Embryonic facial prominence (tissue), 1 donor: ENCODE results near the gene CEP55.
"Not testable (repeated sequence)": the region's sequence is repeated elsewhere in the genome, so short reads cannot be mapped to it uniquely, and the experiment has no call there.

Experiments used
- DNase-seq: peaks from one replicate; pipeline ENCODE4 v3.0.0-alpha.2; 2016; ENCODE audit errors: extremely low spot score

The CEP55 gene

GRCh38 chr10:93513091-93513490, 16.7 kb downstream of the CEP55 start:
- DNase-seq, result no peak

GRCh38 chr10:93514521-93514920, 18.1 kb downstream of the CEP55 start:
- DNase-seq, result no peak

GRCh38 chr10:93515071-93516005, 18.9 kb downstream of the CEP55 start:
- DNase-seq, result no peak

DNA sequence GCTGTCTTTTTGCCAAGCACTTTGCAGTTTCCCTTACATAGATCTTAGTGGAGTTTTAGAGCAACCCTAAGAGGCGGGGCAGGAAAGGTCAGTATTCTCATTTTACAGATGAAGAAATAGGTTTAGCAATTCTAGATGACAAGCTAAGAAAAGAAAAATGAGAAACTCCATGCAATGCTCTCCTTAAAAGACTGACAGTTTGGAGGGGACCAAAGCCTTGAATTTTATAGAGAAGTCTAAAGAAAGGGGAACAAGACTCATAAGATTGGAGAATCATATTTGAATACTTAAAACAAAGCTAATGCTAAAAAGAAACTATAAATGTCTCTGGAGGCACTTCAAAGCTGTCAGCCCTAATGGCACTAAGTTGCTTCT, 19.6 kb downstream of the CEP55 start:
- DNase-seq, result no peak

DNA sequence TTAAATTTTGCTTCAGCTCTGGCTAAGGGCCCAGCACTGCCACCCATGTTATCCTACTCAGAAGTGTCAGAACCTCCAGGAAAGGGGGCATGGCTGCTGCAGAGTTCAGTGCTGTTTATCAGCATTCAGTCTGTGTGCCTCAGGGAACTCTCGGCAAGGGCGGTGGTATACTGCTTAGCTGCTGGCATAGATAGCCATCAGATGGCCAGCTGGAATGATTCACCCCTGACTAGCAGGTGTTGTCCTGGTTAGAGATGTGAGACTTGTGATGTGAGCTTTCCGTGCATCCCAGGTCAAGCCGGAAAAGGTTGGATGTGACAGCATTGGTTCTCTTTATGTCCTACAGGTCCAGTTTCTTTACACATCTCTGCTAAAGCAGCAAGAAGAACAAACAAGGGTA, 22.1 kb downstream of the CEP55 start:
- no peak for DNase-seq

- no peak for DNase-seq
Measured at GRCh38 chr10:93535293-93535692, 38.9 kb downstream of the CEP55 start.

GRCh38 chr10:93540871-93541270, 44.5 kb downstream of the CEP55 start:
- DNase-seq, result not testable (repeated sequence)

DNA sequence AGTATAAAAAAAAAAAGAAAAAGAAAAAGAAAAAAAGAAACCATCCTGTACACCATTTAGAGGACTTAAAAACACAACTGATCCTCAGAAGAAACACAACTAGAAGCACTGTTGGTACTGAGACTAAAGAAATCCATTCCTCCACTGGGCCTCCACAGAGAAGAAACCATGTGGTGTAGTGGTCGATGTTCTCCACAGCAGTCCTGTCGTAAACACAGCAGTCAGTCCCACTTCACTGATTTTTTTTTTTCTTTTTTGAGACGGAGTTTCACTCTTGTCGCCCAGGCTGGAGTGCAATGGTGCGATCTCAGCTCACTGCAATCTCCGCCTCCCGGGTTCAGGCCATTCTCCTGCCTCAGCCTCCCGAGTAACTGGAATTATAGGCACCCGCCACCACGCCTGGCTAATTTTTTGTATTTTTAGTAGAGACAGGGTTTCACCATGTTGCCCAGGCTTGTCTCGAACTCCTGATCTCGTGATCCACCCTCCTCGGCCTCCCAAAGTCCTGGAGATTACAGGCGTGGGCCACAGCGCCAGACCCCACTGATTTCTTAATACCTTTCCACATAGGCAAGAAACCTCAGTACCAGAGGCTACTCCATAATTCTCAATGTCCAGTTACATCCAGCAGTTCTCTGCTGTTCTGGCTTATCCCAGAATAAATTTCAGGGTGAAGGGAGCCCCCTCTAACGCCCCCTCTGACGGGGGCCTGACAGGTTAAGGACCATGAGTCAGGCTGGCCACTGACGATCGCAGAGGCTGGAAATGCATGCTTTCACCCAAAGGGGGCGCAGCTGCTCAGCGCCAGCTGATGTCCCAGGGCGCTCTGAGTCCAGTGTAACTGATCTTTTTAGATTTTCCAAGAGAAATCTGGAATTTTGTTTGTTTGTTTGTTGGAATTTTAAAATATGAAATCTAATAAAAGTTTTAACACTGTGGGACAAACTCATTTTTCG, 45.3 kb downstream of the CEP55 start:
- no peak for DNase-seq

DNA sequence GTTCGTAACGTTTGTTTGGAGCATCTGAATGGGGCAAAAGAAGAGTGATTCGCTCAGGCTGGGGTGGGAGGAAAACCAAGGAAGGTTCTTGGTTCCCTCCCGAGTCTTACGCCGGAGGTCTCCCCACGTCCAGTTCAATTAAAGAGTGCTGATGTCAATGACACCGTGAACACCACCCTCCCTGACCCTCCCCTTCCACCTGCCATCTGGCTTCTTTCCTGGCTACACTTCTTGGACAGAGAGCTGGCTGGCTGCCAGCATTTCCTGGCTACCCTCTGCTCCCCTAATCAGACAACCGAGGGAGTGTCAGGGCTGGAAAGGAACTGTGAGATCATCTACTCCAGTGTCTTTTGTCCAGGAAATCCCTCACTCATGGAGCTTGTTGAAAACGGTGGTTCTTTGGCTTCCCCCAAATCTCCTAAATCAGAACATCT, 46.0 kb downstream of the CEP55 start:
- peak; percentile 22 for DNase-seq

DNA sequence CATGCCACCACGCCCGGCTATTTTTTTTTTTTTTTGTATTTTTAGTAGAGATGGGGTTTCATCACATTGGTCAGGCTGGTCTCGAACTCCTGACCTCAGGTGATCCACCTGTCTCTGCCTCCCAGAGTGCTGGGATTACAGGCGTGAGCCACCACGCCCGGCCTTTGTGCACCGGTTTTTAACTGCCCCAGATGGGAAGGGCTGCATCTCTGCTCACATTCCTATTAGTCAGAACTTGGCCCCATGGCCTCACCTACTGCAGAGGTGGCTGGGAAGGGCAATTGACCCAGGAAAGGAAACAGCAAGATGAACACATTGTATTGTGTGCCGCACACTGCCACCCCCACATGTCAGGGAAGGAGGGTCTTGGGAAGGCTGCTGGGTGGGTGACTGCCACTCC, 50.6 kb downstream of the CEP55 start:
- not testable (repeated sequence) for DNase-seq

DNA sequence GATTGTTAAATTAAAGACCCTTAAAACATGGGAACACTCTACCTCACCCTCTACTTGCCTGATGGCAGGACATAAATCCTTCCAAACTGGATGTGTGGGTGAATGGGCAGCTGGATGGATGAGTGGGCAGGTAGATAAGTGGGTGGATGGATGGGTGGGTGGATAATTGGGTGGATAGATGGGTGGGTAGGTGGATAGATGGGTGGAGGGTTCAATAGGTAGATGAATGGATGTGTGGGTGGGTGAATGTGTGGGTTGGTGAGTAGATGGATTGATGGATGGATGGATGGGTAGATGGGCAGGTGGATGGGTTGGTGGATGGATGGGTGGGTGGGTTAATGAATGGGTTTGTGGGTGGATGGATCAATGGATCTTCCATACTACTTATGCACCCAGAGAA, 51.1 kb downstream of the CEP55 start:
- no peak for DNase-seq

DNA sequence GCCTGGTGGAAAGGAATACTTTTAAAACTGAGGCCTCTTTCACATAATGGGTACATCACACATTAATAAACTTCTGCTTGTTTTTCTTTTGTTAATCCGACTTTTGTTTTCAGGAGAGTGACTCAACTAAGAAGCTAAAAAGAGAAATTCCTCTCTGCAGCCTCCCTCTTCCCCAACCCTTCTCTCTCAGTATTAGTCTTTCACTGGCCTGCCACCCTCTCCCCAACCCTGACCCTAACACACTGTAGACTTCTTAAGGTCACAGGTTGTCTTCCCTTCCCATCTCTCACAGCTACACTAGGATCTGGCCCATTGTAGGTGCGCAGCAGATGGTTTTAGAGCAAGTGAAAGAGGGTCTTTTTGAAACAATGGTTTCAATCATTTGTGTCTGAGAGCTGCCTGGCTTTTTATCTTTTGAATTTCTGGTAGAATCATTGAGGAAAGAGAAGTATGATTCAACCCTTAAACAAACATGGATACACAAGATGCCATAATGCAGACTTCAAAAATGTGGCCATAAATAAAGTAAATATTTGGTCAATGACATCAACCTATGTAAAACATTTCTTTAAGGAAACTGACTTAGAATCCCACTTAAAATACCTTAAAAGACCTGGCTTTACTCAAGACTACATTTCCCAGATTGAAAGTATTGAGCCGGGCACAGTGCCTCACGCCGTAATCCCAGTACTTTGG, 52.1 kb downstream of the CEP55 start:
- DNase-seq, result no peak

- DNase-seq, result no peak
Measured at GRCh38 chr10:93550606-93551005, 54.2 kb downstream of the CEP55 start.

DNA sequence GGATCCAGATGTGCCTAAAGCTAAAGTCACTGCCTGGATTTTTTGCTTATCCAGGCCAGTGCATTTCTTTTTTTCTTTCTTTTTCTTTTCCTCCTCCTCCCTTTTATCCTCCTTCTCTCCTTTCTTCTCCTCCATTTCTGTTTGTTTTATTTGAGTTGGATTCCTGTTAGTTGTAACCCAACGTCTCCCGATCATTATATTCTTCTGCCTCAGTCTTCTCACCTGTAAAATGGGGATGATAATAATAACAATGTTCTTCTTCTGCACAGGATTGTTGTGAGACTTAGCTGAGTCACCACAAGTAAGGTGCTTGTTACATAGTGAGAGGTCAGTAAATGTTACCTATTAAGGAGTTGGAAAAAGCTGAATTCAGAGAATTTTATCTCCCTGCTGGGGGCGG, 56.4 kb downstream of the CEP55 start:
- no peak for DNase-seq

DNA sequence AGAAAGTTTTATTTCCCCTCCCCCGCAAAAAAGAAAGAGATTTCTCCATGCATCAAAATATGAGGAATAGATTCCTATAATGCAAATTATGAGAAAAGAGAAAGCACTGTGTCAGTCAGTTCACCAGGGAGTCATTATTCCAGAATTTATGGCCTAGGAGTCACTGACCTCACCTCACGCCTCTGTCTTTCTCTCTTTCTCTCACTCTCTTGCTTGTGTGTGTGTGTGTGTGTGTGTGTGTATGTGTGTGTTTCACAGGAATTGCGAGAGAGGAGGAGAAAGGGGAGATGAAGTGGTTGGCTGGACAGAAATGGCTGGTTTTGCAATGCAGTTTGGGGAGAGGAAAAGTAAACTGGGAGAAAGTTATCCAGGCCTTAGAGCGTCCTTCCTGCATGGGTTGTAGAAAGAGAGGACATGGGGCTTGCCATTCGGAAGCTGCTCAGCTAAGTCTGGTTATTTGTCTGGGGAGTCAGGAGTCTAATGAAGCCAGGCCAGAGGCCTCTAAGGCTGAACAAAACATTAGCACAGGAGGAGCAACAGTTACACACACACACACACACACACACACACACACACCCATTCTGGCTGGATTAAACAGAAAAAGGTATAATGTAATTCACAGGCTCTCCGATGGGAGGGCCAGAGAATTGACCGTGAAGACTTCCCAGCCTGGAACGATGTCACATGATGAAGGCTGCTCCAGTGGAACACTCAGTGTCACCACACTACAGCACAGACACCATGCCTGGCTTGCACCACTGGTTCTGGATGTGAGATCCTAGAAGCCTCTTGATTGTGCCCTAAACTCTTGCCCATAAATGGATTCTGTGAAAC, 57.3 kb downstream of the CEP55 start:
- no peak for DNase-seq

DNA sequence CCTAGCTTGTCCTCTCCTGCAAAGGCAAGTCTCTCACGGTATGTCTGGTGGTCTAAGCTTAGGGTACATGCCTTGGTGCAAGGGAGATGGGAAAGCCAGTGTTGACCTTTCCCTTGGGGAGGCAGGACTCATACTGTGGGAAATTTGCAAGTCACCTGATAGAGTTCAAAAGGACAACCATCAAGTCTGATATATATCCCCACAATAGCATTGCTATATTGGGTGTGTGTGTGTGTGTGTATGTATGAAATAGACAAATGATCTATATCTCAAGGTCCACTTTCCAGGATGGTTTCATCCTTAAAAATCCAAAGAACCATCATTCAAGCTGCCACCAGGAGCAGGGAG, 57.9 kb downstream of the CEP55 start:
- DNase-seq, result no peak

GRCh38 chr10:93554760-93555432, 58.5 kb downstream of the CEP55 start:
- DNase-seq, result no peak

GRCh38 chr10:93559490-93559889, 63.1 kb downstream of the CEP55 start:
- DNase-seq, result no peak

- DNase-seq, result no peak
Measured at GRCh38 chr10:93560541-93560940, 64.1 kb downstream of the CEP55 start.

DNA sequence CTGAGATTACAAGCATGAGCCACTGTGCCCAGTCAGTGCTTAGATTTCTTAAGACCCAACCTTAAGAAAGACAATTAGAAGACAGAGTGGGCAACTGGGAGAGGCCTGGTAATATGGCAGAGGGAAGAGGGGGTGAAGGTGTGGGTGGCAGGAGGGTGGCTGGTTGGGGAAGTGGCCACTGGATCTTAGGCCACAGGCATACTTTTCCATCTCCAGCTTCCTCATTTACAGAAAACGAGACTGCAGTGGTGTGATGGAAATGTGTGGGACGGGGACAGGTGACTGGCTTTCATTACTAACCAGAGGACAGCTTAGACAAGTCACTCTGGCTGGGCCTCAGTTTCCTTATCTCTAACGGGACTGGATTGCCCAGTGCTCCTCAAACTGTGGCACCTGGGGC, 69.0 kb downstream of the CEP55 start:
- DNase-seq, result no peak
